K562 (cell line): ENCODE measurements around the gene PLXND1. TPM values are rescaled to one million over a fixed set of nuclear protein-coding genes. Genes with fewer than 3 reads are reported as not detected.

Experiments used
- ARID1B ChIP-seq: fragments of 450-650 bp; IDR thresholded peaks from 2 replicates; pipeline ENCODE4 v1.6.1; 2016; ENCODE audit warnings: antibody characterized with exemption, mild to moderate bottlenecking, inconsistent platforms
- ATF3 ChIP-seq, 2 experiments: fragments of 450-650 bp in 1 of 2; sonication (generic) in 1 of 2; formaldehyde crosslinking in 1 of 2; IDR thresholded peaks in 1 of 2; conservative IDR thresholded peaks in 1 of 2; 2 replicates each; pipeline versions ENCODE4 v1.6.1 to v1.8.1; 2016 to 2023; ENCODE audit warnings: mild to moderate bottlenecking in 2 of 2, moderate library complexity in 2 of 2, inconsistent platforms in 1 of 2, missing genetic modification reagents in 1 of 2
- BCOR ChIP-seq: fragments of 450-650 bp; IDR thresholded peaks from 2 replicates; pipeline ENCODE4 v1.6.1; 2016
- BDP1 ChIP-seq: IDR thresholded peaks from 3 replicates; pipeline ENCODE4 v1.6.1; 2011; ENCODE audit not compliant: insufficient read length, insufficient read depth
- CBFA2T2 ChIP-seq: fragments of 450-650 bp; conservative IDR thresholded peaks from 2 replicates; pipeline ENCODE4 v1.6.1; 2017; ENCODE audit warnings: mild to moderate bottlenecking
- CBFB ChIP-seq: sonication (generic); formaldehyde crosslinking; IDR thresholded peaks from 2 replicates; pipeline ENCODE4 v1.4.0; 2020; ENCODE audit warnings: mild to moderate bottlenecking, missing genetic modification reagents
- CC2D1A ChIP-seq: fragments of 450-650 bp; IDR thresholded peaks from 2 replicates; pipeline ENCODE4 v1.6.1; 2017; ENCODE audit warnings: mild to moderate bottlenecking
- DPF2 ChIP-seq: fragments of 450-650 bp; IDR thresholded peaks from 2 replicates; pipeline ENCODE4 v1.6.1; 2016
- FOXK2 ChIP-seq, 2 experiments: fragments of 450-650 bp; IDR thresholded peaks in 1 of 2; conservative IDR thresholded peaks in 1 of 2; 2 replicates each; pipeline ENCODE4 v1.6.1; 2016; ENCODE audit warnings: low read depth in 2 of 2, mild to moderate bottlenecking in 1 of 2
- FUS ChIP-seq: fragments of 200-400 bp; formaldehyde crosslinking; optimal IDR thresholded peaks from 2 replicates; pipeline ENCODE3; 2017; ENCODE audit warnings: low read depth, low read length
- HCFC1 ChIP-seq: IDR thresholded peaks from 2 replicates; pipeline ENCODE4 v1.6.1; 2012; ENCODE audit warnings: low read depth, low read length, improper control_type of control experiment
- HDAC1 ChIP-seq, 2 experiments: fragments of 450-650 bp; IDR thresholded peaks; 2 replicates each; pipeline ENCODE4 v1.6.1; 2016 to 2017; ENCODE audit warnings: inconsistent platforms in 1 of 2, mild to moderate bottlenecking in 1 of 2, moderate library complexity in 1 of 2
- HLTF ChIP-seq: fragments of 450-650 bp; IDR thresholded peaks from 2 replicates; pipeline ENCODE4 v1.6.1; 2016
- JUND ChIP-seq, 2 experiments: IDR thresholded peaks; 2 replicates in 1 of 2; 3 replicates in 1 of 2; pipeline ENCODE4 v1.6.1; 2011; ENCODE audit warnings: borderline replicate concordance in 2 of 2, low read depth in 2 of 2, low read length in 2 of 2, improper control_type of control experiment in 1 of 2, missing biosample characterization in 1 of 2, missing genetic modification characterization in 1 of 2, missing genetic modification reagents in 1 of 2
- MAZ ChIP-seq, 2 experiments: fragments of 450-650 bp in 1 of 2; sonication (generic) in 1 of 2; formaldehyde crosslinking; IDR thresholded peaks in 1 of 2; conservative IDR thresholded peaks in 1 of 2; 2 replicates each; pipeline versions ENCODE4 v1.4.0 to v1.5.0; 2020; ENCODE audit warnings: mild to moderate bottlenecking in 1 of 2, missing genetic modification reagents in 1 of 2
- MTA1 ChIP-seq: fragments of 450-650 bp; IDR thresholded peaks from 2 replicates; pipeline ENCODE4 v1.6.1; 2017; ENCODE audit warnings: borderline replicate concordance
- MTF1 ChIP-seq: fragments of 250-450 bp; sonication (Bioruptor Pico); IDR thresholded peaks from 2 replicates; pipeline ENCODE4 v1.9.0; 2021; ENCODE audit warnings: moderate library complexity, mild to moderate bottlenecking, inconsistent platforms, borderline replicate concordance
- NR2C1 ChIP-seq, 2 experiments: fragments of 450-650 bp; IDR thresholded peaks; 2 replicates each; pipeline ENCODE4 v1.6.1; 2017; ENCODE audit warnings: mild to moderate bottlenecking in 2 of 2, antibody characterized with exemption in 1 of 2, inconsistent platforms in 1 of 2, missing compliant biosample characterization in 1 of 2, missing genetic modification characterization in 1 of 2
- PHF8 ChIP-seq: fragments of 200-600 bp; sonication (generic); IDR thresholded peaks from 2 replicates; pipeline ENCODE4 v1.6.1; 2012; ENCODE audit warnings: mixed run types, mild to moderate bottlenecking, inconsistent platforms, low read length, moderate library complexity, borderline replicate concordance
- POLR2A ChIP-seq: fragments of 450-650 bp; conservative IDR thresholded peaks from 2 replicates; pipeline ENCODE4 v1.6.1; 2016
- POLR2AphosphoS2 ChIP-seq: IDR thresholded peaks from 2 replicates; pipeline ENCODE4 v1.6.1; 2012; ENCODE audit warnings: low read length, improper control_type of control experiment
- POLR2G ChIP-seq: fragments of 200-400 bp; formaldehyde crosslinking; IDR thresholded peaks from 2 replicates; pipeline ENCODE4 v1.6.1; 2017; ENCODE audit warnings: low read depth, mild to moderate bottlenecking, antibody characterized with exemption, low read length, moderate library complexity
- RBFOX2 ChIP-seq: fragments of 200-400 bp; formaldehyde crosslinking; IDR thresholded peaks from 2 replicates; pipeline ENCODE4 v1.6.1; 2017; ENCODE audit warnings: low read depth, mild to moderate bottlenecking, low read length, moderate library complexity
- RBM39 ChIP-seq: fragments of 200-400 bp; formaldehyde crosslinking; optimal IDR thresholded peaks from 2 replicates; pipeline ENCODE3; 2018; ENCODE audit warnings: low read depth, low read length
- SMARCA4 ChIP-seq: fragments of 450-650 bp; IDR thresholded peaks from 2 replicates; pipeline ENCODE4 v1.6.1; 2016
- SMARCE1 ChIP-seq: fragments of 450-650 bp; IDR thresholded peaks from 2 replicates; pipeline ENCODE4 v1.7.1; 2016; ENCODE audit warnings: mild to moderate bottlenecking
- ZBTB34 ChIP-seq: fragments of 250-450 bp; sonication (Bioruptor Pico); IDR thresholded peaks from 2 replicates; pipeline ENCODE4 v1.8.0; 2021; ENCODE audit warnings: mild to moderate bottlenecking, moderate library complexity
- polyA plus RNA-seq, 8 experiments: library from polyadenylated mRNA; depleted of rRNA in 4 of 8; stranded (reverse) in 5 of 8; unstranded in 3 of 8; fragments of >200 nt; fragmentation: Nextera tagmentation in 2 of 8; fragmentation: Illumina TruSeq in 1 of 8; extraction: Ambion mirVana in 2 of 8; extraction: Trizol in 1 of 8; gene quantifications; 2 replicates each; pipeline versions ENCODE4 v1.2.1 to v1.2.3, GENCODE V29; 2011 to 2014; ENCODE audit warnings: inconsistent platforms in 1 of 8, missing spikeins in 1 of 8
- total RNA-seq, 7 experiments: library from RNA; depleted of rRNA in 6 of 7; stranded (reverse); fragments of >200 nt in 6 of 7; fragmentation: Illumina TruSeq in 2 of 7; extraction: Trizol in 2 of 7; gene quantifications; 2 replicates each; pipeline versions ENCODE4 v1.2.1 to v1.2.3, GENCODE V29; 2011 to 2021; ENCODE audit warnings: low replicate concordance in 1 of 7

PLXND1 gene
- total and polyA plus RNA-seq, 9 of the 15 experiments (the other 6 are each of a cell fraction or from before 2014, with no cell fraction given): 0.34 to 28.8 (median 14.0) TPM

GRCh38 chr3:129606636-129607390, at the start of gene PLXND1 (continued):
- TF ChIP-seq ARID1B (peak; percentile 47), ATF3 (IDR thresholded peaks at IDR 0.05) (no peak), ATF3 (CRISPR knock-in tag; conservative IDR thresholded peaks at IDR 0.05) (no peak), NR2C1 (IDR thresholded peaks at IDR 0.05) (no peak), NR2C1 (tag; IDR thresholded peaks at IDR 0.05) (no peak), MTA1 (0 out of 2 replicates have a peak, but pooled peaks have one; percentile 37), HCFC1 (no peak), CC2D1A (peak; percentile 31; the same call in 1 of the 2 replicates), SMARCA4 (peak; percentile 52), POLR2G (peak; percentile 54; the same call in 1 of the 2 replicates), POLR2AphosphoS2 (no peak), CBFA2T2 (no peak), RBM39 (no peak), MTF1 (no peak), JUND (IDR thresholded peaks at IDR 0.05; ENCODE audit: borderline replicate concordance, low read depth, low read length) (0 out of 2 replicates have a peak, but pooled peaks have one; percentile 5), JUND (tag; IDR thresholded peaks at IDR 0.05; ENCODE audit: borderline replicate concordance, low read depth, low read length) (no peak), CBFB (CRISPR knock-in tag) (no peak), BCOR (peak; percentile 65; the same call in 1 of the 2 replicates), FUS (no peak), RBFOX2 (peak; percentile 54; the same call in 1 of the 2 replicates), PHF8 (peak; percentile 37; the same call in 1 of the 2 replicates), FOXK2 (conservative IDR thresholded peaks at IDR 0.05 in 1 of 2, IDR thresholded peaks at IDR 0.05 in 1 of 2; ENCODE audit: low read depth in 2 of 2) (peak in 1 of 2 experiments; percentile 18; a peak in 1 of 4 replicates), MAZ (CRISPR knock-in tag; conservative IDR thresholded peaks at IDR 0.05 in 1 of 2, IDR thresholded peaks at IDR 0.05 in 1 of 2) (peak in 1 of 2 experiments; percentile 56; a peak in 1 of 4 replicates), POLR2A (peak; percentile 71), DPF2 (peak; percentile 45; the same call in 1 of the 2 replicates), SMARCE1 (peak; percentile 65; the same call in 1 of the 2 replicates), BDP1 (no peak), HDAC1 (IDR thresholded peaks at IDR 0.05) (peak in 1 of 2 experiments; percentile 74; a peak in 2 of 4 replicates), ZBTB34 (no peak), HLTF (peak; percentile 83; the same call in 1 of the 2 replicates)
